SJCRH30 (cell line): ENCODE results near the gene KRT28. TPM values are rescaled to one million over a fixed set of nuclear protein-coding genes. Genes with fewer than 3 reads are reported as not detected.
"Not testable (repeated sequence)": the region's sequence is repeated elsewhere in the genome, so short reads cannot be mapped to it uniquely, and the experiment has no call there.

ENCODE experiments used
- DNase-seq, 2 experiments: peaks; one replicate each; pipeline ENCODE4 v3.0.0-alpha.2; 2015 to 2020
- H3K27ac ChIP-seq: fragments of 250-450 bp; sonication (Bioruptor Pico); 2 replicates; pipeline ENCODE4 v1.5.1; 2020; ENCODE audit warnings: mild to moderate bottlenecking, moderate library complexity
- H3K27me3 ChIP-seq: fragments of 250-450 bp; sonication (Bioruptor Pico); 2 replicates; pipeline ENCODE4 v1.5.1; 2020; ENCODE audit warnings: mild to moderate bottlenecking, moderate library complexity
- H3K36me3 ChIP-seq: fragments of 250-450 bp; sonication (Bioruptor Pico); 2 replicates; pipeline ENCODE4 v1.5.1; 2020; ENCODE audit warnings: mild to moderate bottlenecking, moderate library complexity
- H3K4me1 ChIP-seq: fragments of 250-450 bp; sonication (Bioruptor Pico); 2 replicates; pipeline ENCODE4 v1.5.1; 2020; ENCODE audit warnings: mild to moderate bottlenecking, moderate library complexity
- H3K4me3 ChIP-seq: fragments of 250-450 bp; sonication (Bioruptor Pico); 2 replicates; pipeline ENCODE4 v1.5.1; 2020; ENCODE audit warnings: mild to moderate bottlenecking, moderate library complexity
- H3K9me3 ChIP-seq: fragments of 250-450 bp; sonication (Bioruptor Pico); replicated peaks from 2 replicates; pipeline ENCODE4 v1.5.1; 2020; ENCODE audit warnings: mild to moderate bottlenecking, moderate library complexity
- total RNA-seq: library from RNA; depleted of rRNA; stranded (reverse); fragments of >200 nt; shearing (Covaris generic); gene quantifications from 2 replicates; pipeline ENCODE4 v1.2.3, GENCODE V29; 2014

The KRT28 gene
- total RNA-seq, 1 experiment from 2014 or later: 0.20 TPM

DNA sequence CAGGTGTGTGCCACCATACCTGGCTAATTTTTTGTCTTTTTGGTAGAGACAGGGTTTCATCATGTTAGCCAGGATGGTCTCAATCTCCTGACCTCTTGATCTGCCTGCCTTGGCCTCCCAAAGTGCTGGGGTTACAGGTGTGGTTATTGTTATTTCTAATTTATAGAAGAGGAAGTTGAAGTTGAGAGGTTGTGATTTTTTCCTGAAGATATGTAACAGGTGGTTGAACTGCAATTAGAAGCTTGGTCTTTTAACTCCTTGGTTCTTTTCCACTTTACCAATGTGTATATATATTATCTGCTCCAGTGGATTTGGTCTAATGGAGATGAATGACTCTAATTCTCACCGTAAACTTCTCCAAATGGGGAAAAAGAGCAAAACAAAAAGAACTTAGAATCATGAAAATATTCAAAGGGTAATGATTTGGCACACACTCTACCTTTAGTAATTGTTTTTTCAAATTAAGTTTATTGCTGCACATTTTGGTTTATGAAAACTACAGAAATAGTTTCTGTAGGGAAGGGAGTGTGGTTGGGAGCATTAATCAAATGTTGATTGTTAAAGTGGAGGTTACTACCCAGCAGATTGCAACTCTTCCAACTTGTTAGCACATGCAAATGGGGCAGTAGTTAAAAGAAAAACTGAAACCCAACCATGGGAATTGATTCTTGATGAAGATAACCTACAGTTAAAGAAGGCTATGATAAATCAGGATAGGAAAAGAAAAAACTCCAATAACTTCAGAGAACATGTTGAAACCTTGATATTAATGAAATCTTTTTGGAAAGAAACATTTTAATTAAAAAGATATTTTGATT, 24.5 kb upstream of the KRT28 start:
- no peak overlapping the region for H3K27ac ChIP-seq
- H3K36me3 ChIP-seq: no peaks in the 10 kb centered on the region; the same call in 1 of the 2 replicates
- H3K4me1 ChIP-seq: no peaks in the 10 kb centered on the region
- H3K4me3 ChIP-seq: no peak overlapping the region
- H3K9me3 ChIP-seq: no peaks in the 10 kb centered on the region
- H3K27me3 ChIP-seq: no peaks in the 10 kb centered on the region
- DNase-seq: no peak

DNA sequence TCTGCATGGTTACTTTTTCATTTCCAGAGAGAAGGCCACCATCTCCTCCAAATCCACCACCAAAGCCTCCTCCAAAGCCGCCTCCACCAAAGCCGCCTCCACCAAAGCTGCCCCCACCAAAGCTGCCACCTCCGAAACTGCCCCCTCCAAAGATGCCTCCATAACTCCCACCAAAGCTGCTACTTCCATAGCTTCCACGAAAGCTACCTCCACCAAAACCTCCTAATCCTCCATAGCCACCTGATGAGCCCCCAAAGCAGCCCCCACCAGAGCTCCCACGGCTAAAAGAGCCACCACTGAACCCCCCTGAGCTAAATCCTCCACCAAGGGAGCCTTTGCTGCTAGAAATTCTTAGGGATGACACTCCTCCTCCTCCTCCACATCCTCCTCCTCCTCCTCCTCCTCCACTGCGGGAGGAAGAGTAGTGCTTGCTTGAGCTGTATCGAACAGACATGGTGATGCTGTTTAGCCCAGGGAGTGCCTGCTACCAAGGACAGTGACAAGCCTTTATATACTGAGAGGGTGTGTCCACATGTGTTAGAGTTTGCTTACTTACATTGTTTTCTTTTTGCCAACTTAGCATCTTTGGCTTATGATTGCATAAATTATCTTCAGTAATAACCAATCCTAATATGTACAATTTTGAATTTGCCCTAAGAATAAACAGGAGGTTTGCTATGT, 22.5 kb upstream of the KRT28 start, which contains the start of gene KRT10:
Gene KRT10 (minus strand): TSS at position 483 of the 681 bp plus-strand sequence. CDS start 29 bp downstream, at position 454.
- H3K4me3 ChIP-seq: no peak within 1 kb of the TSS
- no peaks in the 10 kb centered on the region for H3K27me3 ChIP-seq
- H3K36me3 ChIP-seq: peaks cover 7% of the 10 kb centered on the region
- H3K9me3 ChIP-seq: no peaks in the 10 kb centered on the region
- no peak for DNase-seq
- no peaks in the 10 kb centered on the region for H3K4me1 ChIP-seq
- H3K27ac ChIP-seq: no peak within 1 kb of the TSS

GRCh38 chr17:40821536-40821935, 21.8 kb upstream of the KRT28 start:
- H3K4me3 ChIP-seq: no peak overlapping the region
- H3K9me3 ChIP-seq: no peaks in the 10 kb centered on the region
- no peaks in the 10 kb centered on the region for H3K4me1 ChIP-seq
- H3K27me3 ChIP-seq: no peaks in the 10 kb centered on the region
- no peak overlapping the region for H3K27ac ChIP-seq
- peaks cover 9% of the 10 kb centered on the region for H3K36me3 ChIP-seq
- DNase-seq: no peak

- Histone ChIP-seq H3K36me3 (peaks cover 9% of the 10 kb centered on the region), H3K9me3 (no peaks in the 10 kb centered on the region), H3K27ac (no peak overlapping the region), H3K4me3 (no peak overlapping the region), H3K4me1 (no peaks in the 10 kb centered on the region), H3K27me3 (no peaks in the 10 kb centered on the region)
- DNase-seq: no peak
Measured at GRCh38 chr17:40820228-40820838, 20.6 kb upstream of the KRT28 start.

- Histone ChIP-seq H3K4me3 (peak overlapping the region; percentile 84), H3K27ac (peak overlapping the region; percentile 95), H3K4me1 (no peaks in the 10 kb centered on the region), H3K9me3 (no peaks in the 10 kb centered on the region), H3K27me3 (no peaks in the 10 kb centered on the region), H3K36me3 (peaks cover 9% of the 10 kb centered on the region)
- DNase-seq: peak; percentile 7 to 31
Measured at GRCh38 chr17:40819528-40820125, 19.9 kb upstream of the KRT28 start.

DNA sequence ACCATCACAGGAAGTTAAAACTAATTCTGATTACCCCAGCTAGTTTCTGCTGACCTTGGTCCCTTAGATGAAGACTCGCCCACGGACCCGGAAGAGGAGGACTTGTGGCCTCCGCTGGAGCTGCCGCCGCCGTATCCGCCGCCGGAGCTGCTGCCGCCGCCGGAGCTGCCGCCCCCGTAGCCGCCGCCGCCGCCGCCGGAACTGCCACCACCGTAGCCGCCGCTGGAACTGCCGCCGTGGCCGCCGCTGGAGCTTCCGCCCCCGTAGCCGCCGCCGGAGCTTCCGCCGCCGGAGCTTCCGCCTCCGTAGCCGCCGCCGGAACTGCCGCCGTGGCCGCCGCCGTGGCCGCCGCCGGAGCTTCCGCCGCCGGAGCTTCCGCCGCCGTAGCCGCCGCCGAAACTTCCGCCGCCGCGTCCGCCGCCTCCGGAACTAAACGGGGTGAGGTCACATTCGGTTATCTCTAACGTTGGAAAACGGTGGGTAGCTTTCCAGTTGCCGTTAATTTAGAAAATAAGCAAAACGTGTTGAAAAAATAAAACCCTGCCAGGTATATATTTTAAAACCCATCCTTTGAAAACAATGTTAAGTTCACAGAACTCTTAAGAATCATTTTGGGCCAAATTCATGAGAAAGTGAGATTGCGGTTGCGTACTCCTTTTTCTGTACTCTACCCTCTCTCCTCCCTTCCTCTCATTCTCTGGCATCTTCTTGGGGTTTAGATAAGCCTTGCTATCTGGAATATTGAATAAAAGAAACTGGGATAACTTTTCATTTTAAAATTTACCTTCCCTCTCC, 19.2 kb upstream of the KRT28 start:
- Histone ChIP-seq H3K9me3 (no peaks in the 10 kb centered on the region), H3K4me3 (peak overlapping the region; percentile 84), H3K36me3 (peaks cover 9% of the 10 kb centered on the region), H3K4me1 (no peaks in the 10 kb centered on the region), H3K27me3 (no peaks in the 10 kb centered on the region), H3K27ac (peak overlapping the region; percentile 95)
- peak; percentile 79 to 81 for DNase-seq

DNA sequence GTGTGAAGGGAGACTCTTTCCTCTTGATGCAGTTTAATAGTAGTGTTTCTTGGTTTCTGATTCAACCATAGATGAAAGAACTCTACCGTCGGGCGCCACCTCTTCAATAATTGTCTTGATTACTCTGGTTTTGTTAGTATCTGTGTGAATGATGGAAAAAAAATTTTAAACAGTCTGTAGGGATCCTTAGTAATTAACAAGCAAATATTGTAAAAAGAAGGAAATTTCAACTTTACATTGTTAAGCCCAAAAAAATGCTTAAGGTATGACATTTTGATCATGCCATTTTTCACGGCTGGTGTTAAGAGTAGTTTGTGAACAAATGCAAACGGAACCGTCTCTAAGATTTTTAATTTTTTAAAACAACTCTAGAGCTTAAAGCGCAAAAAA, 18.6 kb upstream of the KRT28 start:
- peak overlapping the region; percentile 57 for H3K27ac ChIP-seq
- DNase-seq: no peak

GRCh38 chr17:40817103-40817682, 17.4 kb upstream of the KRT28 start:
- no peaks in the 10 kb centered on the region; the same call in 1 of the 2 replicates for H3K4me1 ChIP-seq
- no peak overlapping the region for H3K27ac ChIP-seq
- no peak for DNase-seq
- H3K36me3 ChIP-seq: peaks cover 9% of the 10 kb centered on the region
- H3K4me3 ChIP-seq: no peak overlapping the region
- no peaks in the 10 kb centered on the region for H3K9me3 ChIP-seq
- H3K27me3 ChIP-seq: no peaks in the 10 kb centered on the region

More for the DNA sequence above, 18.6 kb upstream of the KRT28 start:
- H3K36me3 ChIP-seq: peaks cover 9% of the 10 kb centered on the region
- H3K4me1 ChIP-seq: no peaks in the 10 kb centered on the region
- H3K4me3 ChIP-seq: peak overlapping the region; percentile 84
- no peaks in the 10 kb centered on the region for H3K27me3 ChIP-seq
- H3K9me3 ChIP-seq: no peaks in the 10 kb centered on the region

GRCh38 chr17:40816569-40816968, 16.8 kb upstream of the KRT28 start:
- H3K27ac ChIP-seq: no peak overlapping the region
- H3K36me3 ChIP-seq: peaks cover 9% of the 10 kb centered on the region
- H3K9me3 ChIP-seq: no peaks in the 10 kb centered on the region
- no peaks in the 10 kb centered on the region for H3K27me3 ChIP-seq
- H3K4me1 ChIP-seq: peaks cover 3% of the 10 kb centered on the region; the same call in 1 of the 2 replicates
- no peak overlapping the region for H3K4me3 ChIP-seq
- no peak for DNase-seq

DNA sequence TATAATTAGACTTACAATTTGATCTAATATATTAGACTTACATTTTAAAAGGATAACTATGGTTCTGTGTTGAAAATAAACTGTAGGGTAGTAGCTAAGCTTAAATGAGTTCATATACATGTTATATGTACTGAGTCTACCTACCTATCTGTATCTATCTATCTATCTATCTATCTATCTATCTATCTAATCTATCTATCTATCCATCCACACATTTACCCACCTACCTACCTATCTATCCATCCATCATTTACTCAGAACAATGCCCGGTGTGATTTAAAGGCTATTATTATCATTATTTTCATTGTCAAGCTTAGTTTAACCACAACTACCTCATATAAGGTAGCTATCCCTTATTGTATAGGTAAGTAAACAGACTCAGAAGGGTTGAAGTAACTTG, 15.6 kb upstream of the KRT28 start:
- Histone ChIP-seq H3K4me1 (peaks cover 10% of the 10 kb centered on the region), H3K27me3 (no peaks in the 10 kb centered on the region; the same call in 1 of the 2 replicates), H3K36me3 (peaks cover 9% of the 10 kb centered on the region), H3K27ac (no peak overlapping the region), H3K4me3 (no peak overlapping the region), H3K9me3 (no peaks in the 10 kb centered on the region)
- no peak for DNase-seq

- not testable (repeated sequence) for H3K27me3 ChIP-seq, H3K27ac ChIP-seq, H3K36me3 ChIP-seq, DNase-seq, H3K9me3 ChIP-seq, H3K4me3 ChIP-seq
- peaks cover 17% of the 10 kb centered on the region for H3K4me1 ChIP-seq
Measured at GRCh38 chr17:40814657-40815056, 14.9 kb upstream of the KRT28 start.

- Histone ChIP-seq H3K4me3 (no peak overlapping the region), H3K9me3 (no peaks in the 10 kb centered on the region), H3K4me1 (peaks cover 21% of the 10 kb centered on the region), H3K27me3 (no peaks in the 10 kb centered on the region; the same call in 1 of the 2 replicates), H3K27ac (no peak overlapping the region), H3K36me3 (peaks cover 9% of the 10 kb centered on the region)
- no peak for DNase-seq
Measured at GRCh38 chr17:40813804-40814203, 14.0 kb upstream of the KRT28 start.

GRCh38 chr17:40812639-40813038, 12.9 kb upstream of the KRT28 start:
- Histone ChIP-seq H3K4me3 (no peak overlapping the region), H3K27ac (no peak overlapping the region), H3K36me3 (peaks cover 5% of the 10 kb centered on the region), H3K27me3 (no peaks in the 10 kb centered on the region; the same call in 1 of the 2 replicates), H3K9me3 (no peaks in the 10 kb centered on the region), H3K4me1 (peaks cover 21% of the 10 kb centered on the region)
- no peak for DNase-seq

DNA sequence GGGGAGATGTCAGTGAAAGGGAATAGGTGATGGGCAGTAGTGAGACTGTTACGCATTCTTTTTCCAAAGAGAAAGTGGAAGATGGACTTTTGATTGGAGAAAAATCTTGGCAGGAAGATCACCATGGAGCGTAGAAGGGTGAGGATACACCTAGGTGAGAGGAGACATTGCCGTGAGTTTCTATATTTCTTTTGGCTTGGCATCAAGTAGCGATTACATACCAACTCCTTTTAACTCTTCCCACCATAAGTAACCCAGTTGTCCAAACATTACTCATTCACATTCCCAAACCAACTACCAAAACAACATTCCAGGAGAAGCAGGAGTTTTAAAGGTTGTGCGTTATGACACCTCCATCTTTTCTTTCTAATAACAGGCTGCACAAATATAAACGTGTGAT, 10.7 kb upstream of the KRT28 start:
- no peak overlapping the region for H3K4me3 ChIP-seq
- H3K27me3 ChIP-seq: no peaks in the 10 kb centered on the region; the same call in 1 of the 2 replicates
- peaks cover 21% of the 10 kb centered on the region for H3K4me1 ChIP-seq
- H3K9me3 ChIP-seq: no peaks in the 10 kb centered on the region
- no peak overlapping the region for H3K27ac ChIP-seq
- DNase-seq: no peak
- no peaks in the 10 kb centered on the region for H3K36me3 ChIP-seq
